GM06990 (cell line): ENCODE results near the gene AP1S1.
"Not testable (repeated sequence)": the region's sequence is repeated elsewhere in the genome, so short reads cannot be mapped to it uniquely, and the experiment has no call there.

Experiments
- DNase-seq: peaks from one replicate; pipeline ENCODE4 v3.0.0-alpha.2; 2011; ENCODE audit not compliant: insufficient read length; ENCODE audit errors: extremely low read depth
- H3K27me3 ChIP-seq: replicated peaks from 2 replicates; pipeline ENCODE4 v1.6.0; 2011; ENCODE audit warnings: low read length; ENCODE audit not compliant: control insufficient read depth, insufficient read depth
- H3K36me3 ChIP-seq: 2 replicates; pipeline ENCODE4 v1.5.1; 2011; ENCODE audit warnings: low read length; ENCODE audit not compliant: control insufficient read depth, insufficient read depth
- H3K4me3 ChIP-seq: replicated peaks from 2 replicates; pipeline ENCODE4 v1.5.1; 2011; ENCODE audit warnings: low read depth, mild to moderate bottlenecking, control low read depth, low read length
- TF ChIP-seq, protein P1 (sequence below): IDR thresholded peaks from 2 replicates; pipeline ENCODE4 v1.5.1; 2011; ENCODE audit warnings: low read length, control low read depth, mild to moderate bottlenecking, inconsistent platforms; ENCODE audit not compliant: insufficient read depth, poor library complexity, severe bottlenecking

The AP1S1 gene

GRCh38 chr7:101109368-101109767 lies 44.9 kb upstream of the AP1S1 start:
- no peak for DNase-seq
- Histone ChIP-seq H3K36me3 (no peaks in the 10 kb centered on the region), H3K4me3 (no peak overlapping the region), H3K27me3 (no peaks in the 10 kb centered on the region)
- TF ChIP-seq, protein P1, sequence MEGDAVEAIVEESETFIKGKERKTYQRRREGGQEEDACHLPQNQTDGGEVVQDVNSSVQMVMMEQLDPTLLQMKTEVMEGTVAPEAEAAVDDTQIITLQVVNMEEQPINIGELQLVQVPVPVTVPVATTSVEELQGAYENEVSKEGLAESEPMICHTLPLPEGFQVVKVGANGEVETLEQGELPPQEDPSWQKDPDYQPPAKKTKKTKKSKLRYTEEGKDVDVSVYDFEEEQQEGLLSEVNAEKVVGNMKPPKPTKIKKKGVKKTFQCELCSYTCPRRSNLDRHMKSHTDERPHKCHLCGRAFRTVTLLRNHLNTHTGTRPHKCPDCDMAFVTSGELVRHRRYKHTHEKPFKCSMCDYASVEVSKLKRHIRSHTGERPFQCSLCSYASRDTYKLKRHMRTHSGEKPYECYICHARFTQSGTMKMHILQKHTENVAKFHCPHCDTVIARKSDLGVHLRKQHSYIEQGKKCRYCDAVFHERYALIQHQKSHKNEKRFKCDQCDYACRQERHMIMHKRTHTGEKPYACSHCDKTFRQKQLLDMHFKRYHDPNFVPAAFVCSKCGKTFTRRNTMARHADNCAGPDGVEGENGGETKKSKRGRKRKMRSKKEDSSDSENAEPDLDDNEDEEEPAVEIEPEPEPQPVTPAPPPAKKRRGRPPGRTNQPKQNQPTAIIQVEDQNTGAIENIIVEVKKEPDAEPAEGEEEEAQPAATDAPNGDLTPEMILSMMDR: no peak

DNA sequence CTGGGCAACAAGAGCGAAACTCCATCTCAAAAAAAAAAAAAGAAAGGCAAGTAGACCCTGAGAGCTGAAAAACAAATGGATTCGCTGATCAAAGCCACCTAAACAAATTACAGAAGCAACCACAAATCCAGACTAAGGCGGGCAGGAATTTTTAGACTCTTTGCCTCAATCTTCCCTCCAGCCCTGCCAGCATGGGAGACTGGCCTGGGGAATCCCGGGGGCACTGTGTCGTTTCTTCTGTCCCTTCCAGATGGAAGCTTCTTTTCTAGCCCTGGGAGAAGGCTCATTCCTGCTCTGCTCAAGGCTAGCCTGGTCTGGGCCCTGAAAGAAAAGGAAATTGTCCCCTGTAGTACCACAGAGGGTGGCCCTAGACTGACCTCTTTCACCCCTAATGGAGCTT lies 43.0 kb upstream of the AP1S1 start:
- no peak overlapping the region for H3K4me3 ChIP-seq
- H3K36me3 ChIP-seq: no peaks in the 10 kb centered on the region
- H3K27me3 ChIP-seq: no peaks in the 10 kb centered on the region
- DNase-seq: no peak
- TF ChIP-seq, protein P1: no peak

GRCh38 chr7:101112233-101112632 lies 42.0 kb upstream of the AP1S1 start:
- H3K27me3 ChIP-seq: no peaks in the 10 kb centered on the region
- H3K4me3 ChIP-seq: no peak overlapping the region
- no peaks in the 10 kb centered on the region for H3K36me3 ChIP-seq
- no peak for DNase-seq
- TF ChIP-seq, protein P1: no peak

- not testable (repeated sequence) for H3K36me3 ChIP-seq, H3K27me3 ChIP-seq, H3K4me3 ChIP-seq, DNase-seq
These were observed 41.1 kb upstream of the AP1S1 start for GRCh38 chr7:101113140-101113539.

- no peak overlapping the region for H3K4me3 ChIP-seq
- DNase-seq: no peak
- no peaks in the 10 kb centered on the region for H3K27me3 ChIP-seq
- TF ChIP-seq, protein P1: no peak
- no peaks in the 10 kb centered on the region for H3K36me3 ChIP-seq
These were observed 40.4 kb upstream of the AP1S1 start for GRCh38 chr7:101113836-101114235.

DNA sequence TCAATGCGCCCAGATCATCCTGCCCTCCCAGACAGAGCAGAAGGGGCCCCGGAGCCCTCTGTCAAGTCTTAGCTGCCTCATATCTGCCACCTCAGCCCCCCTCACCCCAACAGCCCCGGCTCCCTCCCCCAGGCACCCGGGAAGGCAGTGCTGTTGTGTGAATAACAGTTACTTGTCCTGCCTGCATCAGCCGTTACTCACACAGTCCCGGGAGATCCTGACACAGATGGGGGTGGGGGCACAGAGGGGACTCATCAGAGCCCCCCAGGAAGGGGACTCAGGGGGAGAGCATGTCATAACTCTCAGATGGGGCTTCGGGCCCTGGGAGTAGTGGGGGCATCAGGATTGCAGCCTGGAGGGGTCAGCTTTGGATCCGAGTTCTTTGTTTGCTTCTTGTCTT lies 39.8 kb upstream of the AP1S1 start:
- TF ChIP-seq, protein P1: no peak
- no peak for DNase-seq
- no peaks in the 10 kb centered on the region for H3K36me3 ChIP-seq
- no peak overlapping the region for H3K4me3 ChIP-seq
- no peaks in the 10 kb centered on the region for H3K27me3 ChIP-seq
